PFSK-1 (cell line): ENCODE measurements around the gene ANO4.

Source experiments
- FOXP2 ChIP-seq: optimal IDR thresholded peaks from 2 replicates; pipeline ENCODE3; 2011; ENCODE audit warnings: borderline replicate concordance, control low read depth, inconsistent platforms; ENCODE audit not compliant: insufficient read depth; ENCODE audit errors: extremely low read length, extremely low read depth
- POLR2AphosphoS5 ChIP-seq: IDR thresholded peaks from 2 replicates; pipeline ENCODE4 v1.6.1; 2012; ENCODE audit warnings: low read depth, mild to moderate bottlenecking, control low read depth, low read length, moderate library complexity
- REST ChIP-seq, 2 experiments: IDR thresholded peaks; 2 replicates each; pipeline versions ENCODE4 v1.6.1 to v1.8.0; 2011 to 2012; ENCODE audit warnings: low read depth in 2 of 2, low read length in 2 of 2, control low read depth in 1 of 2, inconsistent platforms in 1 of 2, mild to moderate bottlenecking in 1 of 2, moderate library complexity in 1 of 2; ENCODE audit not compliant: insufficient read depth in 1 of 2
- SIN3A ChIP-seq: IDR thresholded peaks from 2 replicates; pipeline ENCODE4 v1.6.1; 2012; ENCODE audit warnings: mild to moderate bottlenecking, low read length, moderate library complexity, borderline replicate concordance; ENCODE audit not compliant: insufficient read depth
- TAF1 ChIP-seq: IDR thresholded peaks from 2 replicates; pipeline ENCODE4 v1.6.1; 2012; ENCODE audit warnings: low read length, control low read depth, borderline replicate concordance; ENCODE audit not compliant: insufficient read depth

The ANO4 gene

GRCh38 chr12:101108130-101108529, 313.6 kb downstream of the ANO4 start:
- TF ChIP-seq POLR2AphosphoS5, result no peak
- no peak for TF ChIP-seq FOXP2

- no peak for TF ChIP-seq SIN3A
- no peak for TF ChIP-seq FOXP2
- no peak for TF ChIP-seq REST (IDR thresholded peaks at IDR 0.05; ENCODE audit: insufficient read depth in 1 of 2, low read depth in 2 of 2, low read length in 2 of 2)
- TF ChIP-seq TAF1, result no peak
- no peak for TF ChIP-seq POLR2AphosphoS5
Measured at GRCh38 chr12:101110866-101111265, 316.3 kb downstream of the ANO4 start.

- TF ChIP-seq REST (IDR thresholded peaks at IDR 0.05; ENCODE audit: insufficient read depth in 1 of 2, low read depth in 2 of 2, low read length in 2 of 2) (no peak), POLR2AphosphoS5 (no peak), FOXP2 (no peak), TAF1 (no peak), SIN3A (no peak)
Measured at GRCh38 chr12:101111441-101111840, 316.9 kb downstream of the ANO4 start.

- TF ChIP-seq SIN3A (no peak), FOXP2 (no peak), POLR2AphosphoS5 (no peak), REST (IDR thresholded peaks at IDR 0.05; ENCODE audit: insufficient read depth in 1 of 2, low read depth in 2 of 2, low read length in 2 of 2) (no peak), TAF1 (no peak)
Measured at GRCh38 chr12:101115326-101115725, 320.8 kb downstream of the ANO4 start.

- no peak for TF ChIP-seq POLR2AphosphoS5
- TF ChIP-seq FOXP2, result no peak
- TF ChIP-seq TAF1, result no peak
Measured at GRCh38 chr12:101116911-101117310, 322.3 kb downstream of the ANO4 start.

- TF ChIP-seq REST (IDR thresholded peaks at IDR 0.05; ENCODE audit: insufficient read depth in 1 of 2, low read depth in 2 of 2, low read length in 2 of 2), result no peak
- no peak for TF ChIP-seq FOXP2
- TF ChIP-seq POLR2AphosphoS5, result no peak
- no peak for TF ChIP-seq TAF1
- TF ChIP-seq SIN3A, result no peak
Measured at GRCh38 chr12:101117842-101118241, 323.3 kb downstream of the ANO4 start.
